WTC11 (cell line): ENCODE results near the gene RBP5. TPM values are rescaled to one million over a fixed set of nuclear protein-coding genes. Genes with fewer than 3 reads are reported as not detected.

ENCODE experiments used
- ATAC-seq: fragments of 200-7000 bp; cut with Tn5 transposase; 2 replicates; pipeline ENCODE4 v1.10.0; 2021; ENCODE audit warnings: mild to moderate bottlenecking, moderate library complexity
- CTCF ChIA-PET: fragments of 300-600 bp; sonication (Branson Sonifier 250); formaldehyde crosslinking; loops from one replicate; lab custom pipeline; 2021; ENCODE audit warnings: antibody characterized with exemption; lab: Charles Lee
- POLR2A ChIA-PET: fragments of 350-600 bp; sonication (Branson Sonifier 250); formaldehyde crosslinking; loops from one replicate; lab custom pipeline; 2021; ENCODE audit warnings: antibody characterized with exemption; lab: Charles Lee
- DNase-seq: peaks from one replicate; pipeline ENCODE4 v3.0.0; 2021; ENCODE audit warnings: low spot score
- H3K27ac Mint-ChIP-seq: 2 replicates; pipeline ENCODE4 v1.8.0; 2021; ENCODE audit warnings: mixed read lengths
- H3K27me3 Mint-ChIP-seq: 2 replicates; pipeline ENCODE4 v1.8.0; 2021; ENCODE audit warnings: low read depth, mild to moderate bottlenecking, moderate library complexity, mixed read lengths
- H3K36me3 Mint-ChIP-seq: 2 replicates; pipeline ENCODE4 v1.8.0; 2021; ENCODE audit warnings: mixed read lengths
- H3K4me1 Mint-ChIP-seq: 2 replicates; pipeline ENCODE4 v1.8.0; 2022; ENCODE audit warnings: mixed read lengths
- H3K4me3 Mint-ChIP-seq: 2 replicates; pipeline ENCODE4 v1.8.0; 2021; ENCODE audit warnings: mild to moderate bottlenecking, moderate library complexity, mixed read lengths
- H3K9me3 Mint-ChIP-seq: 2 replicates; pipeline ENCODE4 v1.8.0; 2021; ENCODE audit warnings: mixed read lengths
- AFF4 ChIP-seq: sonication (generic); formaldehyde crosslinking; IDR thresholded peaks from 2 replicates; pipeline ENCODE4 v1.8.1; 2023; ENCODE audit warnings: mild to moderate bottlenecking, missing genetic modification reagents, borderline replicate concordance
- ATF1 ChIP-seq: sonication (generic); formaldehyde crosslinking; IDR thresholded peaks from 2 replicates; pipeline ENCODE4 v1.8.1; 2023; ENCODE audit warnings: mild to moderate bottlenecking, moderate library complexity, missing genetic modification reagents
- CBFB ChIP-seq: sonication (generic); formaldehyde crosslinking; IDR thresholded peaks from 2 replicates; pipeline ENCODE4 v1.8.1; 2022; ENCODE audit warnings: mild to moderate bottlenecking, low read depth, missing genetic modification reagents
- CREM ChIP-seq: sonication (generic); formaldehyde crosslinking; IDR thresholded peaks from 2 replicates; pipeline ENCODE4 v1.8.1; 2022; ENCODE audit warnings: mild to moderate bottlenecking, missing genetic modification reagents, moderate library complexity
- E2F4 ChIP-seq: sonication (generic); formaldehyde crosslinking; IDR thresholded peaks from 2 replicates; pipeline ENCODE4 v1.8.1; 2022; ENCODE audit warnings: low read depth, mild to moderate bottlenecking, moderate library complexity, missing genetic modification reagents, borderline replicate concordance
- EMX1 ChIP-seq: fragments of 250-450 bp; sonication (Bioruptor Pico); IDR thresholded peaks from 2 replicates; pipeline ENCODE4 v1.8.0; 2021; ENCODE audit warnings: mild to moderate bottlenecking
- NFYB ChIP-seq: sonication (generic); formaldehyde crosslinking; conservative IDR thresholded peaks from 2 replicates; pipeline ENCODE4 v1.8.0; 2022; ENCODE audit warnings: low read depth, missing genetic modification reagents
- NR1H2 ChIP-seq: sonication (generic); formaldehyde crosslinking; IDR thresholded peaks from 2 replicates; pipeline ENCODE4 v1.9.0; 2021; ENCODE audit warnings: mild to moderate bottlenecking, moderate library complexity, missing genetic modification reagents
- NR3C1 ChIP-seq: sonication (generic); formaldehyde crosslinking; conservative IDR thresholded peaks from 2 replicates; pipeline ENCODE4 v1.8.1; 2023; ENCODE audit warnings: low read depth, mild to moderate bottlenecking, missing genetic modification reagents
- PRDM15 ChIP-seq: sonication (generic); formaldehyde crosslinking; IDR thresholded peaks from 2 replicates; pipeline ENCODE4 v1.8.0; 2022; ENCODE audit warnings: missing genetic modification reagents
- PREB ChIP-seq: sonication (generic); formaldehyde crosslinking; IDR thresholded peaks from 2 replicates; pipeline ENCODE4 v1.8.1; 2022; ENCODE audit warnings: mild to moderate bottlenecking, missing genetic modification reagents, moderate library complexity, borderline replicate concordance
- STAT6 ChIP-seq: sonication (generic); formaldehyde crosslinking; conservative IDR thresholded peaks from 2 replicates; pipeline ENCODE4 v1.8.1; 2023; ENCODE audit warnings: mild to moderate bottlenecking, low read depth, missing genetic modification reagents, moderate library complexity
- ZBTB21 ChIP-seq: sonication (generic); formaldehyde crosslinking; IDR thresholded peaks from 2 replicates; pipeline ENCODE4 v1.8.1; 2023; ENCODE audit warnings: mild to moderate bottlenecking, missing genetic modification reagents, borderline replicate concordance
- ZNF281 ChIP-seq: sonication (generic); formaldehyde crosslinking; IDR thresholded peaks from 2 replicates; pipeline ENCODE4 v1.8.0; 2023; ENCODE audit warnings: mild to moderate bottlenecking, missing genetic modification reagents
- ZNF671 ChIP-seq: fragments of 250-450 bp; sonication (Bioruptor Pico); IDR thresholded peaks from 2 replicates; pipeline ENCODE4 v1.8.0; 2021; ENCODE audit warnings: mild to moderate bottlenecking
- total RNA-seq: library from RNA; stranded (reverse); gene quantifications from 3 replicates; pipeline ENCODE4 v1.2.3, GENCODE V29; 2021

Gene RBP5
- total RNA-seq, 1 experiment from 2014 or later: 4.1 TPM

GRCh38 chr12:7090222-7090998 lies 38.3 kb downstream of the RBP5 start:
- peak overlapping the region; percentile 42 for H3K4me3 Mint-ChIP-seq
- H3K27me3 Mint-ChIP-seq: no peaks in the 10 kb centered on the region; the same call in none of the 2 replicates
- no peaks in the 10 kb centered on the region for H3K9me3 Mint-ChIP-seq
- H3K4me1 Mint-ChIP-seq: peaks cover 24% of the 10 kb centered on the region
- CTCF ChIA-PET: interaction anchor here (1.0 to 7.7 kb wide), 6 partner anchors 18 to 146 kb away, joined by 3 to 63 read pairs (median 4); partner anchors contain the start of genes C1RL and C1S
- TF ChIP-seq ZNF281 (CRISPR knock-in tag) (peak; percentile 73; the same call in 1 of the 2 replicates), PRDM15 (no peak)
- TF ChIP-seq, all 79 proteins: peak for 1
- POLR2A ChIA-PET: interaction anchor here (1.0 kb wide), 1 partner anchor 13 kb away, joined by 3 read pairs; no protein-coding TSS in a partner anchor
- ATAC-seq: peak; percentile 70
- Mint-ChIP-seq H3K36me3 (no peaks in the 10 kb centered on the region), H3K27ac (0 out of 2 replicates have a peak overlapping the region, but pooled peaks have one; percentile 4)
- peak; percentile 51 for DNase-seq

- POLR2A ChIA-PET: no interaction called here
- TF ChIP-seq NR3C1 (CRISPR knock-in tag): no peak
- no peak for TF ChIP-seq AFF4 (CRISPR knock-in tag)
- TF ChIP-seq ZBTB21 (CRISPR knock-in tag): no peak
- TF ChIP-seq CBFB (CRISPR knock-in tag): no peak
- TF ChIP-seq NR1H2 (CRISPR knock-in tag): no peak
- no peak for TF ChIP-seq EMX1 (CRISPR knock-in tag)
- TF ChIP-seq CREM (CRISPR knock-in tag): no peak
- TF ChIP-seq ATF1 (CRISPR knock-in tag): no peak
- no peak for TF ChIP-seq NFYB (CRISPR knock-in tag)
- TF ChIP-seq PREB (CRISPR knock-in tag): no peak
- TF ChIP-seq STAT6 (CRISPR knock-in tag): no peak
- TF ChIP-seq ZNF671 (CRISPR knock-in tag): no peak
- no peak for TF ChIP-seq E2F4 (CRISPR knock-in tag)
Measured at GRCh38 chr12:7089196-7089871, 39.4 kb downstream of the RBP5 start.

More at GRCh38 chr12:7089196-7089871, 39.4 kb downstream of the RBP5 start:
- H3K27me3 Mint-ChIP-seq: no peaks in the 10 kb centered on the region; the same call in 1 of the 2 replicates
- H3K36me3 Mint-ChIP-seq: no peaks in the 10 kb centered on the region
- no peaks in the 10 kb centered on the region for H3K9me3 Mint-ChIP-seq
- H3K4me3 Mint-ChIP-seq: no peak overlapping the region
- H3K4me1 Mint-ChIP-seq: peaks cover 23% of the 10 kb centered on the region
- no peak for ATAC-seq
- H3K27ac Mint-ChIP-seq: no peak overlapping the region
- DNase-seq: no peak
- CTCF ChIA-PET: interaction anchor here (1.2 to 7.7 kb wide), 3 partner anchors 19 to 29 kb away, joined by 3 to 63 read pairs (median 5); partner anchors contain the start of genes C1RL and C1S
